ENCODE results near the gene ATP5F1D. TPM values are rescaled to one million over a fixed set of nuclear protein-coding genes. Genes with fewer than 3 reads are reported as not detected.

The ATP5F1D gene
- total RNA-seq, 2 donors from 2014 or later = 156 to 157 TPM

GRCh38 chr19:1221904-1222255 is 19.7 kb upstream of the ATP5F1D start:
- H3K27ac ChIP-seq = no peak overlapping the region
- no peak overlapping the region for H3K4me3 ChIP-seq
- TF ChIP-seq POLR2A (IDR thresholded peaks at IDR 0.05) = no peak
- no peak for TF ChIP-seq CTCF (IDR thresholded peaks at IDR 0.05)
- no peak for DNase-seq
- peaks cover 5 to 6% of the 10 kb centered on the region in 2 donors for H3K36me3 ChIP-seq (replicated peaks in 1 of 2; ENCODE audit: insufficient read depth in 1 of 2, low read depth in 2 of 2)
- WGBS, 2 donors = 81 to 84% methylated on average over 11 to 22 of the region's 22 CpGs
- no peaks in the 10 kb centered on the region for H3K27me3 ChIP-seq
- peaks cover 23% of the 10 kb centered on the region for H3K4me1 ChIP-seq
- no peak for ATAC-seq
- intact Hi-C loops (cut with DNase I) = no loop called here
- H3K9me3 ChIP-seq = no peaks in the 10 kb centered on the region

DNA sequence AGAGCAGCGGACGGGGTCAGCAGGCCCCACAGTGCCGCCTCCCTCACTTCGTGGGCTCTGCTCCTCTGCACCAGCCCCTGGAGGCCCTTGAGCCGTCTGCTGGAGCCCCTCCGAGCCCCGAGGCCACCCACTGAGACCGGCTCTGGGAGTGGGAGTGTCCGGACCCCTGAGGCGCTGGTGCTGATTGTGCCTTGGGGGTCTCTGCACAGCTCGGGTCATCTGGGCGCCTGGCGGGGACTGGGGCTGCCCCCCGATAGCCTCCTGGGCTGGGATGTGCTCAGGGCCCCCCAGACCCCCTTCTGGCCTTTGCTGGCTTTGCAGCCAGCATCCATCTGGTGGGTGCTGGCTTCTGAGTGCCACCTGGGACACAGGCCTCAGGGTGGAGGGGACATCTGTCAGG is 19.2 kb upstream of the ATP5F1D start:
- Histone ChIP-seq H3K9me3 (no peaks in the 10 kb centered on the region), H3K27ac (no peak overlapping the region), H3K27me3 (no peaks in the 10 kb centered on the region), H3K36me3 (replicated peaks in 1 of 2; ENCODE audit: insufficient read depth in 1 of 2, low read depth in 2 of 2) (peaks cover 5 to 8% of the 10 kb centered on the region in 2 donors), H3K4me1 (peaks cover 19% of the 10 kb centered on the region), H3K4me3 (no peak overlapping the region)
- ATAC-seq (no peak), DNase-seq (no peak)
- 96 to 100% methylated on average over 1 to 13 of the region's 14 CpGs for WGBS, 2 donors
- TF ChIP-seq POLR2A (IDR thresholded peaks at IDR 0.05) (no peak), CTCF (IDR thresholded peaks at IDR 0.05) (no peak)
- intact Hi-C loops (cut with DNase I) = no loop called here

DNA sequence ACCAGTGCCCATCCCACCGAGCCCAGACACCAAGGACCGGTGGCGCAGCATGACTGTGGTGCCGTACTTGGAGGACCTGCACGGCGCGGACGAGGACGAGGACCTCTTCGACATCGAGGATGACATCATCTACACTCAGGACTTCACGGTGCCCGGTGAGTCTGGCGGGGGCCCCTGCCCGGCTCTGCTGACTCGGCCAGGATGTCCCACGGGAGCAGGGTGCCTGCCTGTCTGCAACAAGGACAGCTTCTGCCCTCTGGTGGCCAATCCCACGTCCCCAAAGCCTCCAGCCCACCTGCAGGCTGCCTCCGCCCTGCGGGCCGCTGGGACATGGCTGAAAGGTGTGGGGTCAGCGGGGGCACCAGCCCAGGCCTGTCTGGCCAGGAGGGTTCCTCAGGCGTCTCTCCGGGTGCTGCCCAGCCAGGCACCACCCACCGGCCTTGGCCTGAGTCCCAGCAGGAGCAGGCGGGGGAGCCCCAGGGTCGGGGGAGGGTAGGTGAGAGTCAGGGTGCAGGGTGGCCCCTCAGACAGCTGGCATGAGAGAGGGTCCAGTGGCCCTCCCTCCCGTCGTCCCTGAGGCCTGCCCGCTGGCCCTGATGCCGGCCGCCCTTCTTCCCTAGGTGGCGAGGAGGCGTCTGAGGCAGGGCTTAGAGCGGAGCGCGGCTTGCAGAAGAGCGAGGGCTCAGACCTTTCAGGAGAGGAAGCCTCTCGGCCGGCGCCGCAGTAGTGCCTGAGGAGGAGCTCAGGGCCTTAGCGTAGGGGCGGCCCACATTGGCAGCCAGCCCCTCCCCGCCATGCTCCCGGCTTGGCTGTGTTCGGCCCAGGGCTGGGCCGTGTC is 18.3 kb upstream of the ATP5F1D start:
- no peaks in the 10 kb centered on the region for H3K9me3 ChIP-seq
- no peaks in the 10 kb centered on the region for H3K27me3 ChIP-seq
- H3K36me3 ChIP-seq (replicated peaks in 1 of 2; ENCODE audit: insufficient read depth in 1 of 2, low read depth in 2 of 2) = peaks cover 5 to 8% of the 10 kb centered on the region in 2 donors
- intact Hi-C loops (cut with DNase I) = no loop called here
- ATAC-seq (no peak), DNase-seq (peak in 1 of 4 donors; percentile 45)
- peak in 4 of 7 experiments; percentile 18 to 33 (median 26) for TF ChIP-seq CTCF (IDR thresholded peaks at IDR 0.05)
- TF ChIP-seq POLR2A (IDR thresholded peaks at IDR 0.05) = no peak
- H3K4me1 ChIP-seq = peaks cover 11% of the 10 kb centered on the region
- H3K27ac ChIP-seq = no peak overlapping the region
- no peak overlapping the region for H3K4me3 ChIP-seq
- 78 to 87% methylated on average over 21 to 45 of the region's 48 CpGs for WGBS, 2 donors

GRCh38 chr19:1224047-1224825 is 17.3 kb upstream of the ATP5F1D start:
- Histone ChIP-seq H3K9me3 (no peaks in the 10 kb centered on the region), H3K27me3 (no peaks in the 10 kb centered on the region), H3K4me3 (no peak overlapping the region), H3K36me3 (replicated peaks in 1 of 2; ENCODE audit: insufficient read depth in 1 of 2, low read depth in 2 of 2) (peaks cover 5 to 8% of the 10 kb centered on the region in 2 donors), H3K27ac (no peak overlapping the region), H3K4me1 (peaks cover 10% of the 10 kb centered on the region)
- ATAC-seq (no peak), DNase-seq (no peak)
- intact Hi-C loops (cut with DNase I) = no loop called here
- no peak for TF ChIP-seq CTCF (IDR thresholded peaks at IDR 0.05)
- no peak for TF ChIP-seq POLR2A (IDR thresholded peaks at IDR 0.05)
- WGBS, 2 donors = 90 to 97% methylated on average over 12 to 15 of the region's 16 CpGs

Measured in body of pancreas (tissue), 4 donors.